GM12872 (cell line): Measurements from ENCODE around the gene OPRM1.

ENCODE experiments used
- TF ChIP-seq, protein P1 (sequence below): IDR thresholded peaks from 3 replicates; pipeline ENCODE4 v1.5.1; 2011; ENCODE audit warnings: low read depth, mild to moderate bottlenecking, low read length, moderate library complexity; ENCODE audit not compliant: insufficient read depth

Gene OPRM1

DNA sequence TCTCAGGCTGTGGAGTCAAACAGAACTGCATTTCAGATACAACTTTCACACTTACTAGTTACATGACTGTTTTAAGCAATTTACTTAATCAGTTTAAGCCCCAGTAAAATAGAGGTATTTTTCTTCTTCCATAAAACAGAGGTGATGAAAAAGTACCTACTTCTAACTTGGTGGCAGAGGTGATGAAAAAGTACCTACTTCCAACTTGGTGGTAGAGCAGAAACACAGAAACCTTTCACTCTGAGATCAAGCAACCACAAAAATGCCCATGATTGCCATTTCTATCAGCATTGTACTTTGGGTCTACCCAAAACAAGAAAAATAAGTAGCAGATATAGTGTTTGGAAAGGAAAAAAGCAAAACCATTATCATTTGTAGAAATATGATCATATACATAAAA lies 148.7 kb downstream of the OPRM1 start:
- TF ChIP-seq, protein P1, sequence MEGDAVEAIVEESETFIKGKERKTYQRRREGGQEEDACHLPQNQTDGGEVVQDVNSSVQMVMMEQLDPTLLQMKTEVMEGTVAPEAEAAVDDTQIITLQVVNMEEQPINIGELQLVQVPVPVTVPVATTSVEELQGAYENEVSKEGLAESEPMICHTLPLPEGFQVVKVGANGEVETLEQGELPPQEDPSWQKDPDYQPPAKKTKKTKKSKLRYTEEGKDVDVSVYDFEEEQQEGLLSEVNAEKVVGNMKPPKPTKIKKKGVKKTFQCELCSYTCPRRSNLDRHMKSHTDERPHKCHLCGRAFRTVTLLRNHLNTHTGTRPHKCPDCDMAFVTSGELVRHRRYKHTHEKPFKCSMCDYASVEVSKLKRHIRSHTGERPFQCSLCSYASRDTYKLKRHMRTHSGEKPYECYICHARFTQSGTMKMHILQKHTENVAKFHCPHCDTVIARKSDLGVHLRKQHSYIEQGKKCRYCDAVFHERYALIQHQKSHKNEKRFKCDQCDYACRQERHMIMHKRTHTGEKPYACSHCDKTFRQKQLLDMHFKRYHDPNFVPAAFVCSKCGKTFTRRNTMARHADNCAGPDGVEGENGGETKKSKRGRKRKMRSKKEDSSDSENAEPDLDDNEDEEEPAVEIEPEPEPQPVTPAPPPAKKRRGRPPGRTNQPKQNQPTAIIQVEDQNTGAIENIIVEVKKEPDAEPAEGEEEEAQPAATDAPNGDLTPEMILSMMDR = no peak

DNA sequence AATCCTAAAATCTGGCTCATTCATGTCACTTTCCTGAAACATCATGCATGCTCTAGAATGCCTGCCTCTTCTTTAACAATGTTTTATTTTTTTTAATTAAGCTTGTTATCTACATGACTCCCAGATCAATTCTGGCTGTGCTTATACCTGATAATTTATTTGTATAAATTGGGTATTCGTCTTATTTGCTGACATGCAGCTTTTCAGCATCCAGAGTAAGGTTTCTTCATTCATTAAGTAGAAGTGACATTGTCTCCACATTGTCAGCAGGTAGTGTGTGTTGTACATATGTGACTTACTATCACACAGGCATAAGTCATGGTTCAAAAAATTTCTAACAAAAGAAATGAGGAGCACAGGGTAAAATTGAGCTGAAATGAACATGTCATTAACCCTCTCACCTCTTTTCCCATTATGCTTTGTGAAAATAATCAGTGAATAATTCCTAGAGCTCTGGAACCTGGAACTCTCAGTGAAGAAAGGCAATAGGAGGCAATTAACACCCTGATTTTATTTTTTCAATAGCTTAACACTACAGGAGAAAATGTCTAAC lies 157.4 kb downstream of the OPRM1 start:
- TF ChIP-seq, protein P1 = no peak

DNA sequence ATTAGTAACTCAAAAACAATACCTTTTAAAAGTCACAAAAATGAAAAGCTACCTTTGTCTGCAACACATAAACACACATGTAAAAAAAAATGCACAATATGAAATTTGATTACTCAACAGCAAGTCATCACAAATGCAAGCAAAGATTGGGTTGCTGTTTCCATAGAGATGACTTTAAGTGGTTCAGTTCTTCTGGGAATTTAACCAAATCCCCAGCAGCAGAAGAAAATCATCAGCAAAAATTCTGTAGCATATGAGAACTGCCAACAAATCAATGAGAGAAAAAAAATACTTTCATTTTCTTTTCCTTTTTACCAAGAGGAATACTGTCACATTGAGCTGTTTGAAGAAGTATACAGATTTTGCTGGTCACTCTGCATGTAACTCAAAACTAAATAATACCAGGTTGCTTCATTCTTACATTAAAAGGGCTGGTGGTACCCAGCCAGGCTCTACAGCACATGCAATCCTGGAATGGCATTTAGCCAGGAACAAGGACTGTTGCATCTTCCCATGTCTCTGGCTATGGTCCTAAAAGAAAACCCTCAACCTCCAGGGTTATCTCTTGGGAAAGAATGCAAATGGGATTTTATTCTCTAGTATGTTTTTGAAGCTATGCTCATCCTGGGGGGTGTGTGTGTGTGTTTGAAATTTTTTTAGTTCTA lies 158.3 kb downstream of the OPRM1 start:
- TF ChIP-seq, protein P1 = no peak

DNA sequence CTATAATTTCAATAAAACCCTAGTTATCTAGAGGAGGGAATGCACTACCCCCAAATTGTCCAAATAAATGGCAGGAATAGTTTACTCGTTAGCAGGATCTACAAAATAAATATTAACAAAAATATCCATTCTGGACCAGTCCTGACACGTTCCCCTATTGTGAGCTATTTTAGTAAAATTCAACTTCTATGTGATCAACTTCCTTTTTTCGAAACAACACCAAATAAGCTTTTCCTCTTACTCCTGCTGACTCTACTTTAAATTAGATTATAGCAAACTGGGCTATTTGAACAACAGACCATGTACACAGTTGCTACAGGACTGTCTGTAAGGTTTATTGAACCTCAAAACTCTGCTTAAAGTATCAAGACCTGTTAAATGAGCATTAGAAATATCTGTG lies 163.3 kb downstream of the OPRM1 start:
- TF ChIP-seq, protein P1 = no peak

DNA sequence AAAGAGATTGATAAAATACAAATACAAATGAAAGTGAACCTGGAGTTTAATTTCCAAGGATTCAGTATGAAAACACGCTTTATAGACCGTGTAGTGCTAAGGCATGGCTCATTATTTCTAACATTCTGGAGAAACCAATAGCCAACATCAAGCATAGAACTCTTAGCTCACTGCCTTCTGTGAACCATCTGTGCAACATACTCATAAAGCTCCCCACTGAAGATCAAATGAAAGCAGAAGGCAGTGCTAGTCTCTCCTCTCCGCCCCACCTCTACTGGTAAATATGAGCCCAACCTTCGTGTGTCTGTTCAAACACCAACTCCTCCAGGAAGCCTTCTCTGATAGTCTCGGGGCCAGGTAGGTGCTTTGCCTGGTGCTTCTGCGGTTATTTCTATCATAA lies 163.9 kb downstream of the OPRM1 start:
- TF ChIP-seq, protein P1 = no peak

DNA sequence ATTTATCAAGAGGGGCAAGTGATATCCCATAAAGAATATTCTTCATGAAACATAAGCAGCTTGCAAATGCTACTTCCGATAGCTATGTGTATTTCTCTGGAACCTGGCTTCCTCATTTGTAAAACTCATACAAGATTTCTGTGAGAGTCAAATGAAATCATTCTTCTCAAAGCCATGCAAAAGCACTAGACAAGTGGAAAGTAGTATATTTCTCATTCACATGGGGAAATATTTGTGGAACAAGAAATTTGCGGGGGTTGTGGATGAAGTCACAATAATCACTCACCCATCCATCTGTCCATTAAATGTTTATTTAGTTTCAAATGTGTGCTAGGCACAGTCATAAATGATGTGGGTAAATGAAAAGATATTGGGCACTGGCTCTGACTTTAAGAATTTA lies 167.1 kb downstream of the OPRM1 start:
- TF ChIP-seq, protein P1 = no peak

DNA sequence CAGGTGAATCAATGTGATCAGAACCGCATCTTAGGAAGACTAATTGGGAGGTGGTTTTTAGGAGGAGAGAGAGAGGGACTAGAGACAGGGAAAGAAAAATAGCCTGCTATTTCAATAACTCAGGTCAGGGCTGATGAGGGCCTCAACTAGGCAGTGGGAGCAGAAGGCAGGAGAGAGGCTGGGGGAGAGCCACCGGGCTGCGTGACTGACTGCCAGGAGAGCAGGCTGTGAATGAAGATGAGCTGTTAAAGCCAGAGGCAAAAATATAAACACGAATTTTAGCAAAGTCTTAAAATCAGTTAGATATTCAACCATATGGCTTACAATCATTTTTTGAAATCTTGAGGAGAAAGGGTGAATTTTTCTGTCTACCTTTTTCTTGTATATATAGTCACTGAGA lies 168.0 kb downstream of the OPRM1 start:
- TF ChIP-seq, protein P1 = no peak

DNA sequence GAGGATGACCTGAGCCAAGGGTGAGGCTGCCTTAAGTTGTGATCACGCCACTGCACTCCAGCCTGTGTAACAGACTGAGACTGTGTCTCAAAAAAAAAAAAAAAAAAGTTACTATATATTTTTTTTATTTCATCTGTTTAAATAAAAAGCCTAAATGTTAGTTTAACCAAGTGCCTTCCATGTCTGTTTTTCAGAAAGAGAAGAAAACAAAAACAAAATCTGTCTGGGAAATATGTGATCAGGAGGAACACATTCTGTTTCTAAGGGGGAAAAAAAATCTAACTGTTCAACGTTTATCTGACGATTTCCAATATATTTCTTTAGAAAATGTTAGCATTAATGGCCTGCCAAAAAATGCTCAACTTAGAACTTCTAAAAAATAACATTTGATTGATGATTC lies 170.5 kb downstream of the OPRM1 start:
- TF ChIP-seq, protein P1 = no peak
